HG03139 (cell line): Measurements from ENCODE around the gene C1orf198.

Experiments
- ATAC-seq: cut with Tn5 transposase; IDR thresholded peaks from one replicate; pipeline ENCODE4 v1.9.1; 2021; ENCODE audit not compliant: unreplicated experiment

Gene C1orf198

DNA sequence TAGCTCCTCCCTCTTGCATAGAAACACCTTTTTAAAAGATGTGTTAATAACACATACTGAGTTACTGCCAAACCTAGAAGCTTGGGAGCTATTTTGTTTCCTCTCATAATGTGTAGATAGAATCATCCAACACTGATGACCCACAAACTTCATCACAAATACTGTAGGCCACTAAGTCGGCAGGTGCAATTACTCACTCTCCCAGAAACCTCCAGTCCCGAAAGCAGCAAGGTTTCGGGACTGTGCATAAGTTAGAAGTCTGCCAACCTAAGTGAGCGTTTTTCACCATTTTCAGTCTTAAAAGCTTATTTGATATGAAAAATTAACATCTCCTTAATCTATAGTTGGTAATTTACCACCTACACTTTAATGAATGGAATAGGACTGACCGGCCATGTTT is 32.0 kb downstream of the C1orf198 start:
- ATAC-seq: no peak

- ATAC-seq: no peak
Measured at GRCh38 chr1:230834292-230834691, 34.0 kb downstream of the C1orf198 start.

GRCh38 chr1:230833511-230833910 is 34.8 kb downstream of the C1orf198 start:
- no peak for ATAC-seq

- no peak for ATAC-seq
Measured at GRCh38 chr1:230832476-230832875, 35.8 kb downstream of the C1orf198 start.

GRCh38 chr1:230831771-230832170 is 36.5 kb downstream of the C1orf198 start:
- ATAC-seq: no peak

GRCh38 chr1:230828421-230828820 is 39.9 kb downstream of the C1orf198 start:
- no peak for ATAC-seq

DNA sequence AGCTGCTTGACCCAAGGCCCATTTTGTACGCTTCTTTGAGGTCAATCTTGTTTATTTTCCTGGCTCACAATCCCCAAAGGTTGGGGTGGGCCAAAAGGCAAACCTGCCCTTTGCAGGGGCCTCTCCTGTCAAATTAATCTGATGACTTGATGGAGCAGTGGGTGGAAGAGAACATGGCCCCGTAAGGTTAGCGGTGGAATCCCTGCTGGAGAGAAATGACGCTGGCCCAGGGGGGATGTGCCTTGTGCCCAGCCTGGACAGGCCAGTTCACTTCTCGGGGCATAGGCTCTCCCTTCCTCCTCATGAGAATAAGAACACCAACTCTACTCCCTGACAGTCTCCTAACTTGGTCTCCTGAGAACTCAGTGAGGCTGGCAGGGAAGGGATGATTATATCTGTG is 40.5 kb downstream of the C1orf198 start:
- no peak for ATAC-seq

DNA sequence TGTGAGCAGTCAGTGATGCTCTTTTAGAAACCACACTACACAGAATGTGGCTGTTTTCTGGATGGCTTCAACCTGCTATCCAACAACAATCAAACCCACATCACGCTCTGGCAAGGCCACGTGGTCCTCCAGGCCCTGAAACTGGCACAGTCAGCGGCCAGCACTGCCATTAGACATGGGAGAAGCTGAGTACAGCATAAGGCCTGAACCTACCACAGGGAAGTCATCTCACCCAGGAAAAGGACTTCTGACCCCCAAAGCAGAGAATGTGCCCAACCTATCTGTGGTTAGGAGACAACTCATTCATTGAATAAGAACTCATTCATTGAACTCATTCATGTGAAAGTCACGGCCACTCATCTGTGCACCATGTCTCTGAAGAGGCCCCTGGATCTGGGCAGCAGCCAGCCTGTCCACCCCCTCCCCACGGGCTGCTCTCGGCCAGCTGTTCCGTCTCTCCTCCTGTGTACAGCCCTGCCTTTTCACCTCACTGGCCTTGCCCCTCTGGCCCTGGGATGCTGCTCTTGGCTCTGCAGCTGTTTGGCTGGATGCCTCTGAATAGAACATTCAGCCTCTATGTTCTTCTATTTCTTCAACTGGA is 41.1 kb downstream of the C1orf198 start:
- no peak for ATAC-seq

DNA sequence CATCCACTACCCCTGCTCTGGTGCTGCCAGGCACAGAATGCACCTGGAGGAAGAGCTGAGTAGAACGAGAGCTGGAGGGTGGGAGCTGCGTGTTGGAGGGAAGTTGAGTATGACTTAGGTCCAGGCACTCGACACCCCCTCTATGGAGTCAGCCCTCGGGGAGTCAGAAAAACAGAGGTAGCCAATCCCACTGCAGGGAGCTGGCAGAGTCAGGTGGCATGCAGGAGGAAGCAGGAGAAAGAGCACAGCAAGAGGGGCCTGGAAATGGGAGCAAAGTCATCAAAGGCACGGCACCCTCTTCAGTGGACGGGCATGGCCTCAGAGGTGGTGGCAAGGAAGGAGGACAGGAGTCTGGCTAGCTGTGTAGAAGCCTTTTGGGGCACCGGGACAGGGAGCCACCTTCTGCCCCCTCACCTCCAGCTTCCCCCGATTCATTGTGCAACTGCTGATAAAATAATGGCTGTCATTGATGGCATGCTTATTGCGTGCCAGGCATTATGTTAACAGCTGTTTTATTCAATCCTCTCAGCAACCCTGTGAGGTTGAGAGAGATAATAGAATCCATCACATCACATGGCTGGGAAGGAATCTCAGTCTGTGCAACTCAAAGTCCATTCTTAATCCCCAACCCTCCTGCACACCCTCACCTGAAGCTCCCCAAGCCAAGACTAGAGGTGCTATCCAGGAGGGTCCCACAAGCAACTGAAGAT is 42.0 kb downstream of the C1orf198 start:
- no peak for ATAC-seq

- no peak for ATAC-seq
Measured at GRCh38 chr1:230825761-230826160, 42.6 kb downstream of the C1orf198 start.

- ATAC-seq: no peak
Measured at GRCh38 chr1:230824919-230825721, 43.2 kb downstream of the C1orf198 start.

DNA sequence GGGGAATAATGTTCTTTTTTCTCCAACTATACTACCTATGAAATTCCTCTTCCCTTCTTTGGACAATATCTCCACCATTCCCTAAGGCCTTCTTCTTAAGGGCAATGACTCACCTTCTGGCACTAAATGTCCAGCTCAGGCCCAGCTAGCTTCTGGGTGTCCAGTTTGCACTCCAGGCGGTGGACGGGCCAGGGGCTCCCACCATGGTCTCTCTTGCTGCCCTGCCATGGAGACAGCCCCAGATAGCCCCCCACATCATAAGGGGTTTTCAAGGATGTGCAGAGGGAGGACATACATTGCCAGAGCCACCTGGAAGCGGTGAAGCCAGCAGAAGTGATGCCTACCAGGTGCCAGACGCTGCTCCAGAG is 43.8 kb downstream of the C1orf198 start:
- no peak for ATAC-seq

DNA sequence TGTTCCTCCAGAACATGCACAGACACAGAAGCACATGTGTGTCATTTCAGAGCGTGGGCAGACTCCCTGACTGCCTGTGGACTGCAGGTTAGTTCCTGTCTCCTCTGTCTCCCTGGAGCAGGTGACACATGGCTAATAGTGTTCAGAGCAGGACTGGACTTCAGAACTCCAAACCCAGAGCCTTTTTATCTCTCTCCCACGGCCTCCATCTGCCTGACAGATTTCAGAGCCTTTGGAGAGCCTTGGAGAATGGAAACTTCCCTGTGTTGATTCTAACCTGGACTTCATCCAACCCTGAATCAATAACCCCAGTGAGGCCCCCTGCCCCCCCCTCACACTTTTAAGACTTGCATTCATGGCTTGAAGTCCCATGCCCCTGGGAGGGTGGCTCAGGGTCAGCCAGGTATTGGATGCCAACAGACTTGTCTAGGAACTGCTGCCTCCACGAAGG is 44.4 kb downstream of the C1orf198 start:
- no peak for ATAC-seq

DNA sequence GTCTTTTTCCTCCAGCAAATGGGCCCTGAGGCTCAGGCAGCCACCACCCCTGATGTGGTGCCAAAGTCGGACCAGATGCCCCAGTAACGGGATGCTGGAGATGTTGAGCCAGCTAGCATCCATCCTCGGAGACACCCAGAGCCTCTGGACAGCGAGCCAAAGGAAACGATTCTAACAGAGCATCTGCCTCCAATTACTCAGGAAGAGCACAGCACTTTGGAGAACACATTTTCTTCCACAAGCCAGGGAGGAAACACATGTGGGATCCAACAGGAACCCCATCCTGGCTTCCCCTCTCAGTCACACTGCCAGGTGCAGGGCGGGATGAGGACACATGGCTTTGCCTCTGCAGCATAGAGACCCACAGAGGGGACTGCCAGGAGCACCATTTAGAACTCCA is 44.9 kb downstream of the C1orf198 start:
- no peak for ATAC-seq

- no peak for ATAC-seq
Measured at GRCh38 chr1:230822092-230822581, 46.2 kb downstream of the C1orf198 start.

GRCh38 chr1:230821346-230821745 is 47.0 kb downstream of the C1orf198 start:
- no peak for ATAC-seq

DNA sequence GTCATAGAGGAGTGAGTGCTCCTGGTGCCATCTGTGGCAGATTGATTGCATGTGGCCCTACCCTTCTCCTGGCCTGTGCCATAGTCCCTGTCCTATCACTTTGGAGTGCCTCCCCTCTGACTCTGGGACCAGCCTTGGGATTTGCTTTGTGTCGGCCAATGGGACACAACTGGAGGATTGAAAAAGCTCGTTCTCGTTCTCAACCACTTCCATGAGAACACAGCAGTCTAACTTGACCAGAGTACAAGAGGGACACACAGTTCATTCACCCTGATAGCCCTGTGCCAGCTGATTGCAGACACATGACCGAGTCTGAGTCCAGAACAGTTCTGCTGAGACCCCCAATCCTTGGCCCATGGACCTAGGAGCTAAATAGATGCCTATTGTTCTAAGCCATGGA is 47.8 kb downstream of the C1orf198 start:
- no peak for ATAC-seq

DNA sequence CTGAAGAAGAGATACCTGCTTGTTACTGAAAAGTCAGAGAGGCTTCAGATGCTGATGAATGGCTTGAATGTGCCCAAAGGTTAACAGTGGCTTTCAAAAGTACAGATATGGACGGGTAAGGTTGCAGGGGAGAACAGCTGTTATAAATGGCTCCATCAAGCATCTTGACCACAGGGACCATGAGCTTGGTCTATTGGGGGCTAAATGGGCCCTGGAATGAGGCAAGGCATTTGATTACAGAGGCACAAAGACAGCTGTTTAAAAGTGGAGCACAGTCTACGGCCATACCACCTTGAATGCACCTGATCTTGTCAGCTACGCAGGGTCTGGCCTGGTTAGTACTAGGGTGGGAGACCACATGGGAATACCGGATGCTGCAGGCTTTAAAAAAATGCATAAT is 48.3 kb downstream of the C1orf198 start:
- ATAC-seq: no peak

- no peak for ATAC-seq
Measured at GRCh38 chr1:230818901-230819300, 49.4 kb downstream of the C1orf198 start.

DNA sequence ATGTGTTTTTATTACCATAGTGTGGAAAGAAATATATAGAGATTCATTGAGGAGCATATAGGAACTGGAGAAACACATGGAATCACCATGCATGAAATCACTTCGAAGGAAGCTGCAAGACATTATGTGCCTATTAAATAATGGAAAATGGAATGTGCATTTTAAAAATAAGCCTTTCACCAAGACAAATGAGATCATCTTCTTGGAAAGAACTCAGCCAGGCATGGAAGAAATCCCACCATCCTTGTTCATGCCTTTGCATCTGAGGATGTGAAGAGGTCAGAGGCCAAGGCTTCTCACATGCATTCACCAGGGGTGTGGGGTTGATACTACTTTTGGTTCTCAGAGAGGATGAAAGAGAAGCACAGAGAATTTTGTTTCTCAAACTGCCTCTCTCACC is 50.0 kb downstream of the C1orf198 start:
- no peak for ATAC-seq

GRCh38 chr1:230816018-230816417 is 52.3 kb downstream of the C1orf198 start:
- ATAC-seq: no peak
